DMS53 (cell line): ENCODE data around the gene HBZ.
"Not testable (repeated sequence)": the region's sequence is repeated elsewhere in the genome, so short reads cannot be mapped to it uniquely, and the experiment has no call there.

Experiments
- DNase-seq: peaks from one replicate; lab custom pipeline; 2025; lab: John Stamatoyannopoulos, UW

HBZ gene

DNA sequence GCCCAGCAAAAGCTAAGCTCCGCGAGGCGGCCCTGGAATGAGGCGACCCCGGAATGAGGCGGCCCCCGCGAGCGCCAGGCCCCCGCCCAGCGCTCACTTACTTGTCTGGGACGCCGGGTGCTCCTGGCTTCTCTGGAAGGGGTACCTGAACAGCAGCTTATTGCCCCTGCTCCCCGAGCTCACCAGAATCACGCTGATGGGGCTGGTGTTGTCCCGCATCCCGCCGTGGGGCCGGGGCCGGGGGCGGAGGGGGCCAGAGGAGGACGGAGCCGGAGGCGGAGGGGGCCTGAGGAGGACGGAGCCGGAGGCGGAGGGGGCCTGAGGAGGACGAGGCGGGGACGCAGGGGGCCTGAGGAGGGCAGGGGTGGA lies 14.4 kb upstream of the HBZ start:
- peak; percentile 39 for DNase-seq

- no peak for DNase-seq
These were observed 12.1 kb upstream of the HBZ start for GRCh38 chr16:140175-140857.

DNA sequence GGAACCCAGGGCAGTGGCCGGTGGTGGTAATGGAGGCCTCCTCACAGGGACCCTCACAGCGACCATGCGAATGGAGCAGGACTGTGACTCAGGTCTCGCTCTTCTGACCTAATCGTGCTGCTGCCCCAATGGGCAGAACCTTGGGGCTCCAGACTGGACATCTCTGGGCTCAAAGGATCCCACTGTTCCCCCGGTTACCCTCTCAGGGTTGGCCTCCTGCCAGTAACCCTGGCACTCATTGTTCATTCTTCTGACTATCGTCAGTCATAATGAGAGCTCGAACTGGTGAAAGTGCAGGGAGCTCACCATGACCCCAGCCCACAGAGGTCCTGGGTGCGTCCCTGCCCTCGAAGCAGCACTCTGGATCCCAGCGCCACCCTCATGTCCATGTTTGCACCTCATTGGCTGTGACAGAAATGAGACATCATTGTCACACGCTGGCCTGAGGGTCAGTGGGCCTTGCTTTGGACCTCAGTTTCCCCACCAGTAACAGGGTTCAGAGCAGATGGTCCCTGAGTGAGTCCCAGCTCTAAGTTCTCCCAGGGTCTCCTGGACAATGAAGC lies 10.0 kb upstream of the HBZ start:
- DNase-seq, result no peak

- DNase-seq, result no peak
These were observed 9.4 kb upstream of the HBZ start for GRCh38 chr16:143047-143446.

- no peak for DNase-seq
These were observed 9.0 kb upstream of the HBZ start for GRCh38 chr16:143456-143855.

GRCh38 chr16:144797-145252 lies 7.6 kb upstream of the HBZ start:
- DNase-seq, result no peak

DNA sequence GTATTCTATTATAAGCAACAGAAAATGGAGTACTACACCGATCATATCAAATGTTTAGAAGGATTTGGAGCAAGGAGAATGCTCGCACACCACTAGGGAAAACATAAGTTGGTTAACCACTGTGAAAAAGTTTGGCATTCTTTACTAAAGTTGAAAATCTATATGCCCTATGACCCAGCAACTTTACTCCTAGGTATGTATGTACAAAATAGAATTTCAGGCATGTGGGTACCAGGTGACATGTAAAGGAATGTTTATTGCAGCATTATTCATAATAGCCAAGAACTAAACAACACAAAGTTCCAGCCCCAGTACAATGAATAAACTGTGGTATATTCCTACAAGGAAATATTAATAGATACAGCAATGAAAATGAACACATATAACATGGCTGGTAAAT lies 5.8 kb upstream of the HBZ start:
- DNase-seq, result no peak

GRCh38 chr16:149024-149660 lies 3.3 kb upstream of the HBZ start:
- DNase-seq, result no peak

- not testable (repeated sequence) for DNase-seq
These were observed 681 bp downstream of the HBZ start for GRCh38 chr16:153129-153521.

DNA sequence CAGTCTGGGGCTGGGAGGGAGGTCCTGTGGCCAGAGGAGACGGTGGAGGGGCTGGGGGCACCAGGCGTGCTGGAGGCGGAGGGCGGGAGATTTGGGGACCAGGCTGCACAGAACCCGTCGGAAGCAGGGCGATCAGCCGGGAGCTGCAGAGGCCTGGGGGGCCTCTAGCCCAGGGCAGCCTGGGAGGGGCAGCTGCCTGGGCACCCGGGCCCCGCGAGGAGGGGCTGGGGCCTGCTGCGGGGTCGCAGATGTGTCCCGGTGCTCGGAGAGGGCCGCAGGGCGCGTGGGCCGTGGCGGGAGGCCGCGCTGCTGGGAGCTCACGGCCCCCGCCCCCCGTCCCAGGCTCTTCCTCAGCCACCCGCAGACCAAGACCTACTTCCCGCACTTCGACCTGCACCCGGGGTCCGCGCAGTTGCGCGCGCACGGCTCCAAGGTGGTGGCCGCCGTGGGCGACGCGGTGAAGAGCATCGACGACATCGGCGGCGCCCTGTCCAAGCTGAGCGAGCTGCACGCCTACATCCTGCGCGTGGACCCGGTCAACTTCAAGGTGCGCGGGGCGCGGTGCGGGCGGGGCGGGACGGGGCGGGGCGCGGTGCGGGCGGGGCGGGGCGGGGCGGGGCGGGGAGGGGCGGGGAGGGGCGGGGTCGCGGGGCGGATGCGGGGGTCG lies 1.2 kb downstream of the HBZ start:
- DNase-seq, result not testable (repeated sequence)

DNA sequence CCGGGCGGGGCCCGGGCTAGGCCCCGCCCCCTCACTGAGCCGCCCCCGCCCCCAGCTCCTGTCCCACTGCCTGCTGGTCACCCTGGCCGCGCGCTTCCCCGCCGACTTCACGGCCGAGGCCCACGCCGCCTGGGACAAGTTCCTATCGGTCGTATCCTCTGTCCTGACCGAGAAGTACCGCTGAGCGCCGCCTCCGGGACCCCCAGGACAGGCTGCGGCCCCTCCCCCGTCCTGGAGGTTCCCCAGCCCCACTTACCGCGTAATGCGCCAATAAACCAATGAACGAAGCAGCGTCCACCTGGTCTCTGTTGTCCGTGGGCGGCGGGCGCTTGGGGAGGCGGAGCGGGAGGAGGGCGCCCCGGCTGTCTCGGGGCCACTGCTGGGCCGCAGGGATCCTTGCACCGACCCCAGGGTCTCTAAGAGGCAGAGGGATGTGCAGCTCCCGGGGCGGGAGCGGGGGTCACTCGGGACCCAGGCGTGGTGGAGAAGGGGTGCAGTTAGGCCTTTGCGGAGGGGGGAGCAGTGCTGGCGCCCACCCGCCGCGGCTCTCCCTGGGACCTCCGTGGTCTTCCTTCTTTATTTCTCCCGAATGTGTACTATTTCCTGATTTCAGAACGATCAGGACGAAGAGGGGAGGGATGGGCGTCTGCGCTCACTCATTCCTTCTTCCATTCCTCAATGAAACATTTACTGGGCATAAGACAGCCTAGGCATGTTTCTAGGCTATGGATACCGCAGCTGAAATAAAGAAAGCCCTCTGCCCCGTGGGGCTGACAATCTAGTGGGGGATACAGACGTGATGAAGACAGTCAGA lies 2.0 kb downstream of the HBZ start:
- peak; percentile 48 for DNase-seq

GRCh38 chr16:155031-155398 lies 2.6 kb downstream of the HBZ start:
- no peak for DNase-seq

- peak; percentile 23 for DNase-seq
These were observed 6.8 kb downstream of the HBZ start for GRCh38 chr16:159136-159849.

GRCh38 chr16:160242-160641 lies 7.8 kb downstream of the HBZ start:
- not testable (repeated sequence) for DNase-seq

- DNase-seq, result no peak
These were observed 8.3 kb downstream of the HBZ start for GRCh38 chr16:160691-161190.

- DNase-seq, result no peak
These were observed 10.0 kb downstream of the HBZ start for GRCh38 chr16:162271-162991.

DNA sequence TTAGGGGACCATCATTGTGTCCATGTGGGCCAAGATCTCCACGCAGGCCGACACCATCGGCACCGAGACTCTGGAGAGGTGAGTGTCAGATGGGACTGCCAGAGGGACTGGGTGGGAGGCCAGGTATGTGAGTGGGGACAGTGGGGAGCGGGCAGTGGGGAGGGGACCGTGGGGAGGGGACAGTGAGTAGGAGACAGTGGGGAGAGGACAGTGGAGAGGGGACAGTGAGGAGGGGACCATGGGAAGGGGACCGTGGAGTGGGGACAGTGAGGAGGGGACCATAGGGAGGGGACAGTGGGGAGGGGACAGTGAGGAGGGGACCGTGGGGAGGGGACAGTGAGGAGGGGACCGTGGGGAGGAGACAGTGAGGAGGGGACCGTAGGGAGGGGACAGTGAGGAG lies 10.7 kb downstream of the HBZ start:
- not testable (repeated sequence) for DNase-seq

GRCh38 chr16:163696-164095 lies 11.3 kb downstream of the HBZ start:
- DNase-seq, result not testable (repeated sequence)

- not testable (repeated sequence) for DNase-seq
These were observed 11.8 kb downstream of the HBZ start for GRCh38 chr16:164134-164823.
